Fibroblast of villous mesenchyme (primary cell): ENCODE data around the gene SLC26A1. TPM values are rescaled to one million over a fixed set of nuclear protein-coding genes. Genes with fewer than 3 reads are reported as not detected.

ENCODE experiments used
- DNase-seq: peaks from one replicate; pipeline ENCODE4 v3.0.0-alpha.2; 2010; ENCODE audit warnings: low read depth
- H3K4me3 ChIP-seq: 2 replicates; pipeline ENCODE4 v1.5.1; 2011; ENCODE audit warnings: low read depth, mild to moderate bottlenecking, low read length
- CTCF ChIP-seq: IDR thresholded peaks from 2 replicates; pipeline ENCODE4 v1.5.1; 2012; ENCODE audit warnings: low read depth, mild to moderate bottlenecking, low read length; ENCODE audit not compliant: insufficient read depth
- total RNA-seq: library from RNA; depleted of rRNA; stranded (reverse); fragments of >200 nt; gene quantifications from 2 replicates; pipeline ENCODE4 v1.2.3, GENCODE V29; 2012

Gene SLC26A1
- total RNA-seq, 1 donor, result under 0.01 TPM

- no peak for TF ChIP-seq CTCF
- no peak overlapping the region for H3K4me3 ChIP-seq
- DNase-seq, result no peak
These were observed 20.2 kb upstream of the SLC26A1 start for GRCh38 chr4:1013225-1014073.

- no peak for DNase-seq
- peak overlapping the region; percentile 54 for H3K4me3 ChIP-seq
- no peak for TF ChIP-seq CTCF
These were observed 19.0 kb upstream of the SLC26A1 start for GRCh38 chr4:1012034-1012739.

- DNase-seq, result no peak
- H3K4me3 ChIP-seq, result no peak overlapping the region
- no peak for TF ChIP-seq CTCF
These were observed 18.4 kb upstream of the SLC26A1 start for GRCh38 chr4:1011666-1012033.

GRCh38 chr4:1011022-1011665, 17.9 kb upstream of the SLC26A1 start, which contains the start of gene FGFRL1:
TSS of gene FGFRL1 (plus strand) at chr4:1011626. CDS start at chr4:1012486, 860 bp downstream.
- DNase-seq, result peak; percentile 88
- H3K4me3 ChIP-seq, result peak within 1 kb of the TSS; percentile 64
- TF ChIP-seq CTCF, result no peak

- TF ChIP-seq CTCF, result no peak
- DNase-seq, result peak; percentile 87
These were observed 17.3 kb upstream of the SLC26A1 start for GRCh38 chr4:1010395-1011021.

More at GRCh38 chr4:1010395-1011021, 17.3 kb upstream of the SLC26A1 start:
- H3K4me3 ChIP-seq, result peak overlapping the region; percentile 64
